HG03103 (cell line): Measurements from ENCODE around the gene RGPD5.
"Not testable (repeated sequence)": the region's sequence is repeated elsewhere in the genome, so short reads cannot be mapped to it uniquely, and the experiment has no call there.

Experiments
- ATAC-seq: cut with Tn5 transposase; IDR thresholded peaks from one replicate; pipeline ENCODE4 v1.9.1; 2021; ENCODE audit warnings: low read depth; ENCODE audit not compliant: unreplicated experiment

RGPD5 gene

GRCh38 chr2:109891024-109891423, 96.9 kb downstream of the RGPD5 start:
- ATAC-seq, result not testable (repeated sequence)

GRCh38 chr2:109893736-109894135, 99.6 kb downstream of the RGPD5 start:
- ATAC-seq, result not testable (repeated sequence)

GRCh38 chr2:109894141-109894540, 100.0 kb downstream of the RGPD5 start:
- ATAC-seq, result not testable (repeated sequence)

- not testable (repeated sequence) for ATAC-seq
Observed at GRCh38 chr2:109895090-109895869, 101.2 kb downstream of the RGPD5 start.

GRCh38 chr2:109896212-109896611, 102.1 kb downstream of the RGPD5 start:
- ATAC-seq, result peak; percentile 98

- not testable (repeated sequence) for ATAC-seq
Observed at GRCh38 chr2:109897769-109898461, 103.8 kb downstream of the RGPD5 start.

GRCh38 chr2:109898462-109899336, 104.6 kb downstream of the RGPD5 start, which contains the start of gene LIMS3:
Gene LIMS3, plus strand, starts transcription at chr2:109898688. Its CDS starts 41 bp downstream, at chr2:109898729.
- ATAC-seq, result not testable (repeated sequence)

- peak; percentile 82 for ATAC-seq
Observed at GRCh38 chr2:109905796-109906195, 111.7 kb downstream of the RGPD5 start.
